Muscle of arm (tissue), 12 donors: ENCODE measurements around the gene ZNF441. TPM values are rescaled to one million over a fixed set of nuclear protein-coding genes. Genes with fewer than 3 reads are reported as not detected.
A peak's percentile ranks its signal among the peaks of the same experiment; 100 is the strongest.
"Not testable (repeated sequence)": the region's sequence is repeated elsewhere in the genome, so short reads cannot be mapped to it uniquely, and the experiment has no call there.

Experiments
- DNase-seq: peaks from one replicate; pipeline ENCODE4 v3.0.0-alpha.2; 2013
- polyA plus RNA-seq, 12 donors: library from polyadenylated mRNA; unstranded; fragments of 120-200 nt; gene quantifications; one replicate each; pipeline ENCODE4 v1.2.1, GENCODE V29; 2013; ENCODE audit not compliant: insufficient read length in 12 of 12

The ZNF441 gene
- polyA plus RNA-seq, 12 donors, result 2.3 to 13.1 (median 7.6) TPM; not detected in 1

DNA sequence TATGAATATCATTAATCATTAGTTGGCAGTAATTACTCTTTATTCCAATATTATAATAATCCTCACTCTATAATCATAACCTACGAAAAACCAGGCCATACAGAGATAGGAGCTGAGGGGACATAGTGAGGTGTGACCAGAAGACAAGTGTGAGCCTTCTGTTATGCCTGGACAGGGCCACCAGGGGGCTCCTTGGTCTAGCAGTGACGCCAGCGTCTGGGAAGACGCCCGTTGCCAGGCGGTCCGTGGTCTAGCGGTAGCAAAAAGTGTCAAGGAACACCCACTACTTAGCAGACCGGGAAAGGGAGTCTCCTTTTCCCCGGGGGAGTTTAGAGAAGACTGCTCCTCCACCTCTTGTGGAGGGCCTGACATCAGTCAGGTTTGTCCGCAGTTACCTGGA is 4.7 kb downstream of the ZNF441 start:
- DNase-seq, result not testable (repeated sequence)

- DNase-seq, result not testable (repeated sequence)
These were observed 9.9 kb downstream of the ZNF441 start for GRCh38 chr19:11776669-11777068.

GRCh38 chr19:11780431-11781020 is 13.7 kb downstream of the ZNF441 start:
- no peak for DNase-seq

DNA sequence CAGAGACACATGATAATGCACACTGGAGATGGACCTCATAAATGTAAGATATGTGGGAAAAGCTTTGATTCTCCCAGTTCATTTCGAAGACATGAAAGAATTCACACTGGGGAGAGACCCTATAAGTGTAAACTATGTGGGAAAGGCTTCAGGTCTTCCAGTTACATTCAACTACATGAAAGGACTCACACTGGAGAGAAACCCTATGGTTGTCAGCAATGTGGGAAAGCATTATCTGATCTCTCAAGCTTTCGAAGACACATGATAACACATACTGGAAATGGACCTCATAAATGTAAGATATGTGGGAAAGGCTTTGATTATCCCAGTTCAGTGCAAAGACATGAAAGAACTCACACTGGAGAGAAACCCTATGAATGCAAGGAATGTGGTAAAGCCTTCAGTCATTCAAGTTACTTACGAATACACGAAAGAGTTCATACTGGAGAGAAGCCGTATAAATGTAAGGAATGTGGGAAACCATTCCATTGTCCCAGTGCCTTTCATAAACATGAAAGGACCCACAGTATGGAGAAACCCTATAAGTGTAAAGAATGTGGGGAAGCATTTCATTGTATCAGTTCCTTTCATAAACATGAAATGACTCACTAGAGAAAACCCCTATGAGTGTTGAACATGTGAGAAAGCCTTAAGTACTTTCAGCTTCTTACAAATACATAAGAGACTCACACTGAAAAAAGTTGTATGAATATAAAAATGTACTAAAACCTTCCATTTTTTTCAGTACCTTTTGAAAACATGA is 14.7 kb downstream of the ZNF441 start:
- DNase-seq, result no peak

- no peak for DNase-seq
These were observed 17.0 kb downstream of the ZNF441 start for GRCh38 chr19:11783767-11784166.

DNA sequence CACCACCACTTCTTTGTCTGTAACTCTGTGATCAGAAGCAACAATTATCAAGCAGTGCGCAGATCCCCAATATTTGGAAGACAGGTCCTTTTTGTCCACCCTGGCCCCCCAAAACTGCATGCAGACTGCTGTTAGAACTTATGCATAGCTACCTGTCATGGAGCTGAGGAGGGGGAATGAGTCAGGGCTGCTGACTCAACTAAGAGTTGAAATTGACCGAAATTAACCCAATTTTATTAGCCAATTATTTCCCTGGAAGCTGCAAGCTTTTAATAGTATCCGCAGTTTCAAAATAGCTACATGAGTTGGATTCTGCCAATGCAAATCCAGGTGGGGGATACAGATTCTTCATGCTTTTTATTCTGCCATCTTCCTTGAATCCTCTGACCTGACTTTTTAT is 17.6 kb downstream of the ZNF441 start:
- DNase-seq, result no peak

- DNase-seq, result no peak
These were observed 20.7 kb downstream of the ZNF441 start for GRCh38 chr19:11787536-11787935.

- no peak for DNase-seq
These were observed 26.1 kb downstream of the ZNF441 start for GRCh38 chr19:11792942-11793341.

- peak; percentile 88 for DNase-seq
These were observed 30.7 kb downstream of the ZNF441 start for GRCh38 chr19:11797491-11797890.

DNA sequence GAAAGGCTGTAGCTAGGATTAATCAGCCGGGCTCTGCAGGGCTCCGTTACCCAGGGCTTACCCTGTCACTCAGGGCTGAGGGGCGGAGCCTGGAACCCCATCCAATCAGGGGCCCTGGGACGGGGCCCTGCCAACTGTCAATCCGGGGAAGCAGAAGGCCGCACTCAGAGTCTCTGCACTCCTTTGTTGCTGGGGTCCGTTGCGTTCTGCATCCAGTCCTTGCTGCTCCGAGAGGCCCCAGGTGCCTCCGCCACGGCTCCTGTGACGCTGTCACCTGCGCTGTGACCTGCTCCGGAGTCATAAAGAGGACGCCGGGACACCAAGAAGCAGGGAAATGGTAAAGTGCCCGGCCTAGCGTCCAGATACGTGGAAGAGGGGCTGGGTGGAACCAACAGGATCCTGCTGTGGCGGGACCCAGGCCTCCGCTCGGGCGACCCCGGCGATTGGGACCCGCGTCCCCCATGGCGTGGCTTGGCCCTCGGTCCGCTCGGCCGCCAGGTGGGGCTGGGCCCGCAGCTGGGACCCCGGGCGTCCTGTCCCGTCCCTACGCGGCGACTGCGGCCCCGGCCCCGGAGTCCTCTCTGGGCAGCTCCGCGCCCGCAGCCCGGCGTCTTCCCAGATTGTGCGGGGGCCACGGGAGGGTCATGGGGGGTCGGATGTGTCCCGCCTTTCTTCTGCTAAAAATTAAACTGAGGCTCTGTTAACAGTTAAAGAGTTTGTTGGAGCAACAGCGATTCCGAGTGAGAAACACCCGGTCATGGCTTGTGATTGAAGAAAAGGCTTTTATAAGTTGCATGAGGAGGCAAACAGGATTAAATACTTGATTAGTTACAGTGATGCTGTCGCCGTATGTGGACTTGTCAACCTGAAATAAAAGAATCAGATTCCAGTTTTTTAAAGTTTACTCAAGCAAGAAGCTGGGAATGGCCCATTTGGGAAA is 31.9 kb downstream of the ZNF441 start, which contains the start of gene ZNF491:
ZNF491 (plus strand) TSS at position 133 of the 940 bp plus-strand sequence. CDS start 7,431 bp downstream, outside the sequence.
- DNase-seq, result peak; percentile 87

GRCh38 chr19:11806354-11807098 is 39.7 kb downstream of the ZNF441 start:
- no peak for DNase-seq

GRCh38 chr19:11807099-11807380 is 40.2 kb downstream of the ZNF441 start:
- DNase-seq, result no peak

DNA sequence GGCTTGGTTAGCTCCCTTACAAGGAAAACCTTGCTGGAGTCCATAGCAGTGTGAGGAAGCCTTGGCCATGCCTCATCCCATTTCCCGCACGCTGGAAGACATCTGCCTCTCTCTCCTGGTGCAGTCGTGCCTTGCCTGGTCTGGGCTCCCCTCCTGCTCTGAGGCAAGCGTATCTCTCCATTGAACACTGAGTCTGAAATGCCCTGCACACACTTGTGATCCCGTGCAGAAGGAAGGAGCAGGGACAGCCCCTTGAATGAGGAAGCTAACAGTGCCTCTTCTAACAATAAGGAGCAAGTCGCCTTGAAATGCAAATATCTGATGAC is 46.9 kb downstream of the ZNF441 start:
- no peak for DNase-seq

- peak; percentile 97 for DNase-seq
These were observed 47.4 kb downstream of the ZNF441 start, which contains the start of gene ZNF440 for GRCh38 chr19:11814029-11814699. TSS of gene ZNF440 (plus strand) at chr19:11814273. CDS start at chr19:11814448, 175 bp downstream.

DNA sequence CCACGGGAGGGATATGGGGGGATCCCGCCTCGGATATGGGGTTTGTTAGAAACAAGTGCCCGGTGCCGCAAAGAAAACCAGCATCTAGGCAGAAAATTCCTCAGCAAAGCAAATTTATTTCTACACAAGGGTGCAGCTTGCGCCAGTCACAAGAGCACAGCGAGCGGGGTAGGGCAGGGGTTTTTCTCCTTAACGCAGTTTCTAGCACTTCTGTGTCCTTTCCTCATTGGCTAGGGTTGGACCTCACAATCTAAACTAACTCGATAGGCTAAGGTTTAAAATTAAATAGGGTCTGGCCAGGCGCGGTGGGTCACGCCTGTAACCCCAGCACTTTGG is 47.9 kb downstream of the ZNF441 start:
- DNase-seq, result peak; percentile 21

DNA sequence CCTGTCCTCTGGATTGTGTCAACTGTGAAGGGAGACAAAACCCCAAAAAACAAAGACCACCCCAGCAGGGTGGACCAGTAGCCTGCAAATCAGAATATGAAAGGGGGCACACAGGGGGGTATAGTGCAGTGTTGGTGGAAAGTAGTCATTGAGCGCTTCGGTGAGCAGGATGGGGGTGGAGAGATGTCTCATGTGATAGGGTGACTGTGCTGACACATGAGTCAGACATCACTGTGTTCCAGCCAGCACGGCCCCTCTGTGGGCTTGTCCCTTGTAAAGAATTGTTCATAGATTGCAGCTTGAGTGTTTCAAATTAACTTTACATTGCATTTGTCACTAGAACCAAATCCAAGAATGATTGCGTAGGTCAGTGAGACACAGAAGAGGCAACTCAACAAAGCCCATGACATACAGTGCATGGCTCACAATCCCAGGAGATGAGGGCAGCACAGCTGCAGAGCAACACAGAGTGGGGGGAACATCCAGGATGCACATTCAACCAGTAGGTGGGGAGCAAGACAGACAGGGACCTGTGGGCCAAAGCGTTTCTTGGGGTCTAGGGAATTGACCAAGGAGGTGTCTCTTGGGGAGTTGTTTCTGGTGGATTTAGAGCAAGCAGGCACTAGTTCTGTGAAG is 54.8 kb downstream of the ZNF441 start:
- no peak for DNase-seq

GRCh38 chr19:11828957-11829876 is 62.4 kb downstream of the ZNF441 start:
- DNase-seq, result not testable (repeated sequence)

- no peak for DNase-seq
These were observed 65.6 kb downstream of the ZNF441 start for GRCh38 chr19:11832253-11832912.

DNA sequence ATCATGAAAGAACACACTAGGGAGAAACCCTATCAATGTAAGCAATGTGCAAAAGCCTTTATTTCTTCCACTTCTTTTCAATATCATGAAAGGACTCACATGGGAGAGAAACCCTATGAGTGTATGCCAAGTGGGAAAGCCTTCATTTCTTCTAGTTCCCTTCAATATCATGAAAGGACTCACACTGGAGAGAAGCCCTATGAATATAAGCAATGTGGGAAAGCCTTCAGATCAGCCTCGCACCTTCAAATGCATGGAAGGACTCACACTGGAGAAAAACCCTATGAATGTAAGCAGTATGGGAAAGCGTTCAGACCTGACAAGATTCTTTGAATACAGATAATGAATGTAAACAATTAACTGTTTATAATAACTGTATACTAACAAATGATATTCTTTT is 66.7 kb downstream of the ZNF441 start:
- no peak for DNase-seq
